GM12864 (cell line): Measurements from ENCODE around the gene HJURP.

Source experiments
- DNase-seq: peaks from one replicate; pipeline ENCODE4 v3.0.0-alpha.2; 2011; ENCODE audit warnings: low read depth
- H3K4me3 ChIP-seq: 2 replicates; pipeline ENCODE4 v1.5.1; 2011; ENCODE audit warnings: mild to moderate bottlenecking, low read depth, low read length, control low read depth
- CTCF ChIP-seq: IDR thresholded peaks from 2 replicates; pipeline ENCODE4 v1.5.1; 2011; ENCODE audit warnings: low read depth, mild to moderate bottlenecking, moderate library complexity, low read length, control low read depth, inconsistent platforms; ENCODE audit errors: missing control alignments

HJURP gene

GRCh38 chr2:233793465-233794127, 60.7 kb downstream of the HJURP start:
- TF ChIP-seq CTCF: no peak
- no peak overlapping the region for H3K4me3 ChIP-seq
- no peak for DNase-seq

GRCh38 chr2:233792720-233793119, 61.6 kb downstream of the HJURP start:
- no peak overlapping the region for H3K4me3 ChIP-seq
- DNase-seq: no peak
- TF ChIP-seq CTCF: no peak

- no peak for TF ChIP-seq CTCF
- DNase-seq: no peak
- H3K4me3 ChIP-seq: no peak overlapping the region
Measured at GRCh38 chr2:233791883-233792329, 62.4 kb downstream of the HJURP start.

- DNase-seq: no peak
- H3K4me3 ChIP-seq: no peak overlapping the region
- no peak for TF ChIP-seq CTCF
Measured at GRCh38 chr2:233791151-233791882, 63.0 kb downstream of the HJURP start.

- TF ChIP-seq CTCF: no peak
- no peak overlapping the region for H3K4me3 ChIP-seq
- no peak for DNase-seq
Measured at GRCh38 chr2:233789554-233789953, 64.8 kb downstream of the HJURP start.
